Suprapubic skin (tissue), 3 donors: ENCODE measurements around the gene ACSL3.

Experiments
- CTCF ChIP-seq, 2 donors: fragments of 200-600 bp in 1 of 2; fragments of 450-650 bp in 1 of 2; sonication (generic) in 1 of 2; IDR thresholded peaks; one replicate each; pipeline ENCODE4 v1.5.1; 2016 to 2019; ENCODE audit warnings: antibody characterized with exemption in 2 of 2, mild to moderate bottlenecking in 1 of 2, moderate library complexity in 1 of 2
- EP300 ChIP-seq: sonication (generic); formaldehyde crosslinking; IDR thresholded peaks from one replicate; pipeline ENCODE4 v1.6.1; 2017; ENCODE audit warnings: antibody characterized with exemption

DNA sequence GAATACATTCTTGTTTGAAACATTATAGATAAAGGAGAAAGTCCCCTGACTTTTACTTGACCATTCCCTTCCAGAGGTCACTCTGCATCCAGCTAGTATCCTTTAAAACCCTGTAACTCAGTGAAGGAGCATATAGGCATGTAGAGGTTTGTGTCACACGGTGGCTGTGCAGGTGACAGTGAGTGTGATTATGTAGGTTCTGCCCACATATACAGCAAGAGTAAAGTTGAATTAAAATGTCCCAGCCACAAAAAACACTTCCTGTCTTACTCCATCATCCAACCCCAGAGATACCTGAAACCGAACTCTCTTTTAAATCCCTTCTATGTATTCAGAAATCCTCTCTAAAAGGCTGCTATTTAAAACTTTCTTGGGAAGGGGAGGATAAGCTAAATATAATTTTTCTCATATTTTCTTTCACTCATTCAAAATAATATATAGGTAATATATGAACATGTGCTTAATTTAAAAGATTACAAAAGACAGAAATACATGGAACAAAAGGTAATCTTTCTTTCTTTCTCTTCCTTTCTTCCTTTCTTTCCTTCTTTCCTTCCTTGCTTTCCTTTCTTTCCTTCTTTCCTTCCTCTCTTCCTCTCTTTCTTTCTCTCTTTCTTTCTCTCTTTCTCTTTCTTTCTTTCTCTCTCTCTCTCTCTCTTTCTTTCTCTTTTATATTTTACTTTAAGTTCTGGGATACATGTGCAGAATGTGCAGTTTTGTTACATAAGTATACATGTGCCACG, 20.6 kb upstream of the ACSL3 start:
- TF ChIP-seq CTCF (IDR thresholded peaks at IDR 0.05) (no peak), EP300 (no peak)
